Measurements from ENCODE around the gene C10orf95. TPM values are rescaled to one million over a fixed set of nuclear protein-coding genes. Genes with fewer than 3 reads are reported as not detected.

The C10orf95 gene
- total RNA-seq, 1 donor from 2014 or later = not detected

- Histone ChIP-seq H3K9me3 (replicated peaks) (no peaks in the 10 kb centered on the region), H3K27me3 (ENCODE audit: low read depth) (no peaks in the 10 kb centered on the region), H3K27ac (replicated peaks) (no peak overlapping the region), H3K4me3 (no peak overlapping the region), H3K36me3 (no peaks in the 10 kb centered on the region), H3K4me1 (peaks cover 6% of the 10 kb centered on the region)
- intact Hi-C loops (cut with micrococcal nuclease) = loop anchor here (10.0 kb wide), 1 partner anchor 76 kb away; the partner anchor contains the start of gene NFKB2
- no peak for DNase-seq
- TF ChIP-seq, protein P1, sequence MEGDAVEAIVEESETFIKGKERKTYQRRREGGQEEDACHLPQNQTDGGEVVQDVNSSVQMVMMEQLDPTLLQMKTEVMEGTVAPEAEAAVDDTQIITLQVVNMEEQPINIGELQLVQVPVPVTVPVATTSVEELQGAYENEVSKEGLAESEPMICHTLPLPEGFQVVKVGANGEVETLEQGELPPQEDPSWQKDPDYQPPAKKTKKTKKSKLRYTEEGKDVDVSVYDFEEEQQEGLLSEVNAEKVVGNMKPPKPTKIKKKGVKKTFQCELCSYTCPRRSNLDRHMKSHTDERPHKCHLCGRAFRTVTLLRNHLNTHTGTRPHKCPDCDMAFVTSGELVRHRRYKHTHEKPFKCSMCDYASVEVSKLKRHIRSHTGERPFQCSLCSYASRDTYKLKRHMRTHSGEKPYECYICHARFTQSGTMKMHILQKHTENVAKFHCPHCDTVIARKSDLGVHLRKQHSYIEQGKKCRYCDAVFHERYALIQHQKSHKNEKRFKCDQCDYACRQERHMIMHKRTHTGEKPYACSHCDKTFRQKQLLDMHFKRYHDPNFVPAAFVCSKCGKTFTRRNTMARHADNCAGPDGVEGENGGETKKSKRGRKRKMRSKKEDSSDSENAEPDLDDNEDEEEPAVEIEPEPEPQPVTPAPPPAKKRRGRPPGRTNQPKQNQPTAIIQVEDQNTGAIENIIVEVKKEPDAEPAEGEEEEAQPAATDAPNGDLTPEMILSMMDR (IDR thresholded peaks at IDR 0.05; ENCODE audit: borderline replicate concordance) = no peak
Observed at GRCh38 chr10:102470579-102471546, 19.5 kb upstream of the C10orf95 start.

- Histone ChIP-seq H3K9me3 (replicated peaks) (no peaks in the 10 kb centered on the region), H3K27me3 (ENCODE audit: low read depth) (no peaks in the 10 kb centered on the region), H3K4me1 (peaks cover 7% of the 10 kb centered on the region), H3K27ac (replicated peaks) (no peak overlapping the region), H3K4me3 (no peak overlapping the region), H3K36me3 (no peaks in the 10 kb centered on the region)
- TF ChIP-seq, protein P1 (IDR thresholded peaks at IDR 0.05; ENCODE audit: borderline replicate concordance) = no peak
- intact Hi-C loops (cut with micrococcal nuclease) = no loop called here
- DNase-seq = no peak
Observed at GRCh38 chr10:102468683-102469082, 17.3 kb upstream of the C10orf95 start.

- intact Hi-C loops (cut with micrococcal nuclease) = no loop called here
- no peak overlapping the region for H3K27ac ChIP-seq (replicated peaks)
- TF ChIP-seq, protein P1 (IDR thresholded peaks at IDR 0.05; ENCODE audit: borderline replicate concordance) = no peak
- no peaks in the 10 kb centered on the region for H3K27me3 ChIP-seq (ENCODE audit: low read depth)
- no peaks in the 10 kb centered on the region for H3K9me3 ChIP-seq (replicated peaks)
- H3K4me1 ChIP-seq = peaks cover 14% of the 10 kb centered on the region
- H3K36me3 ChIP-seq = no peaks in the 10 kb centered on the region
- DNase-seq = no peak
- H3K4me3 ChIP-seq = no peak overlapping the region
Observed at GRCh38 chr10:102467971-102468438, 16.7 kb upstream of the C10orf95 start.

- TF ChIP-seq, protein P1 (IDR thresholded peaks at IDR 0.05; ENCODE audit: borderline replicate concordance) = no peak
- Histone ChIP-seq H3K9me3 (replicated peaks) (no peaks in the 10 kb centered on the region), H3K4me1 (peaks cover 21% of the 10 kb centered on the region), H3K36me3 (no peaks in the 10 kb centered on the region), H3K4me3 (no peak overlapping the region), H3K27ac (replicated peaks) (no peak overlapping the region), H3K27me3 (ENCODE audit: low read depth) (no peaks in the 10 kb centered on the region)
- DNase-seq = no peak
- intact Hi-C loops (cut with micrococcal nuclease) = no loop called here
Observed at GRCh38 chr10:102467318-102467717, 16.0 kb upstream of the C10orf95 start.

- H3K4me3 ChIP-seq = no peak overlapping the region
- H3K36me3 ChIP-seq = no peaks in the 10 kb centered on the region
- TF ChIP-seq, protein P1 (IDR thresholded peaks at IDR 0.05; ENCODE audit: borderline replicate concordance) = no peak
- no peaks in the 10 kb centered on the region for H3K27me3 ChIP-seq (ENCODE audit: low read depth)
- H3K9me3 ChIP-seq (replicated peaks) = no peaks in the 10 kb centered on the region
- H3K4me1 ChIP-seq = peaks cover 38% of the 10 kb centered on the region
- no peak overlapping the region for H3K27ac ChIP-seq (replicated peaks)
- DNase-seq = no peak
- intact Hi-C loops (cut with micrococcal nuclease) = no loop called here
Observed at GRCh38 chr10:102465466-102465865, 14.1 kb upstream of the C10orf95 start.
